GM19023 (cell line): ENCODE measurements around the gene S100A11.

ENCODE experiments used
- ATAC-seq: cut with Tn5 transposase; IDR thresholded peaks from one replicate; pipeline ENCODE4 v1.9.1; 2021; ENCODE audit warnings: mild to moderate bottlenecking, moderate library complexity; ENCODE audit not compliant: unreplicated experiment

S100A11 gene

DNA sequence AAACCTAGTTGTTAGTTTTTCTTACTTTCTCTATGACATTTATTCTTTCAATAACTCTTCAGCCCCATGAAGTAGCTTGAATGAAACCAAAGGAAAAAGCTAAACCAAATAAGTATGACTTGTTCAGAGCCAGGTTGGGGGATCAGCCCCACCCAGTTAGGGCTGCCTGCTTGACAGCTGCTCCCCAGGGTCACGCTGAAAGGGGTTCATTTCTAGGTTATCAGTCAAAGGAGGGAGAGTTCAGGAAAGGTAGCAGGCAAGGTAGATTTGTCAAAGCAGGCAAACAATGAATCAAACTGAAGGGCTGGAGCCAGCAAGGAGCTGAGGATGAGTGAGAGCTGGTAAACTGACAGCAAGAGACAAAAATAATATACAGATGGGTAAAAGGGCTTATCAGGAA, 3.1 kb upstream of the S100A11 start:
- no peak for ATAC-seq

DNA sequence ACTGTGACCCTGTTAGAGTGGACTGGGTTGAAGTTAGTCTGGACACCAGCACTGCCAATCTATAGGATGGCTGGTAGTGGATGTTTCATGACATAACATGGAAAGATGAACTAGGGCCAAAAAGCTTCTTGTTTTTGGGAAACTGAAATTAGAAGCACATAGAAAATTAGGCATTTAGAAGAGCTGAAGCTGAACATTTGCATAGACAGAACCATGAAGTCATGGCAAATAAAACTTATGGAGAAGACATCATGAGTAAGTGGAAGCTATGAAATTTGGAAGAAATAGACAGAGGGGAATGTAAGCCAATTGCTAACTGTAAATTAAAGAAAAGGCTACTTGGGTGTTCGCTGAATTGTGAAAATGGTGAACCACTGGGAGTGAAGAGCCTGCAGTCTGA, 2.7 kb upstream of the S100A11 start:
- ATAC-seq = no peak

DNA sequence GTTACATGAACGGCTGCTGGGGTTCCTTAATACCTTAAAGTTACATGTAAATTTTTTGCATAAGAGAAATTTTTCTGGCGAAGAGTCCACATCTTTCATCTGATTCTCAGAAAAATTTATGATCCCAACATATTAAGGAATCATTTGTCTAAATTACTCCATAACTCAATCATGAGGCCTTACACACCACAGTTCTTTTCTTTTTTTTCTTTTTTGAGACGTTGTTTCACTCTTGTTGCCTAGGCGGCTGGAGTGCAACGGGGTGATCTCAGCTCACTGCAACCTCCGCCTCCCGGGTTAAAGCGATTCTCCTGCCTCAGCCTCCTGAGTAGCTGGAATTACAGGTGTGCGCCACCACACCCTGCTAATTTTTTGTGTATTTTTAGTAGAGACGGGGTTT, 2.1 kb upstream of the S100A11 start:
- no peak for ATAC-seq

DNA sequence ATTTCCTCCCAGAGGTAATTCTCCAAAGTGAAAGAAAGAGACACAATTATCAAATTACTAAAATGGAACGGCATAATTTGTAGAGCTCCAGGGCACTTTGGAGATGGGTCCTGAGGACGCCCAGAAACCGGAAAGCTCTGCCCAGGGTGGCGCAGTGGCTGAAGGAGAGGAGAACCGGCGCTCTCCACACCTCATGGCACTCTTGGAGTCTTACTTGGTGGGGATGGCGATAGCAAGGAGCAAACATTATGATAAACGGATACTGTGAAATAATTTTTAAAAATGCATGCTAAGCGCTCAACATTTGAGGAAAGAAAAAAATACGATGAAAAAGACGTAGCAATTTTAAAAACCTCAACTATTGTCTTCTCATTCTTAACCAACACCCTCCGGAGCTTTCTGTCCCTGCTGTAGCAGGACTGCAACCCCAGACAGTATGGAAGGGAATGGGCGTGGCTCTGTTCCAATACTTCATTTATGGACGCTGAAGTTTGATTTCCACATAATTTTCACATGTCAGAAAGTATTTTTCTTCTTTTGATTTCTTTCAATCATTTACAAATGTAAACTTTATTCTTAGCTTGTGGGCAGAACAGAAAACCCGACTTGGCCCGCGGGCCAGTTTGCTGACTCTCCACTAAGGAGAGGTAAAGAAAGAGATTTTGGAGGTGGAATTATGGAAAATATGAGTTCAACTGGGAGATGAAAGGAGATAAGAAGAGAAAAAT, 1.1 kb downstream of the S100A11 start:
- ATAC-seq = no peak

DNA sequence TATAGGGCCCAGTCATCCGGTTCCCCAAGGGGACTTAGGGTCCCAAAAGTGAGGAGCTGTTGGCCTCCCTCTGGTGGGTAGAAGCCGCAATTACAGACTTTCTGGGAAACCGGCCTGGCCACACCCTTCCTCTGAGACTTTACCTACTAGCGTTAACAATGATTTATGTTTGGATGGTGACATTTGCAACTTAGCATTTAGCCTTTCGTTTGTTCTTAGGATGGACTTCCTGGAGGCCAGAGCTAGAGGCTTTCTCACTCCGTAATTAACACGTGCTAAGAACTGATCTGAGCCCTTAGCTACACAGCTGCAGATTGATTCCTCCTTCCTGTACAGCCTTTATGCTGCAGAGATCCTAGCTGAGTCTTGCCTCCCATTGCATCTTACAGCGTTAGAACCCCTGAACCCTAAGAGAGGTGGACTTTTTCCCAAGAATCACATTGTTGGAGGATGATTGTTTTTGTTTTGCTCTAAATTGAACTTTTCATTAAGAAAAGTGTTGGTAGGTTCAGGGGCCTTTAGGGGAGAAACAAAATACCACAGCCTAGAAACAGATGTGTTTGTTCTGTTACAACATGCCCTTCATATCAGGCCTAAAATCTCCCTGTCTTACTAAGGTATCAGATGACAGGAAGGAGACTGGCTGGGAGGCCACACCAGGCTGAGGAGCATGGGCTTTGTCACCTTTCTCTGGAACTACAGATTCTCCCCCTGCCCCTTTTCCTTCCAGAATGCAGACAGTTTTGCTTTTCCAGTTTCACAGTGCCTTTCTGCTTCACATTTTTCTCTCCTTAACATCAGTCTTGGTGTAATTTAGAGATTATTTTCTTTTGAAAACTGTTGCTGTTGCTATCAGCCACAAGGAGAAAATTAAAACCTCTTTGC, 1.9 kb downstream of the S100A11 start:
- ATAC-seq = no peak

DNA sequence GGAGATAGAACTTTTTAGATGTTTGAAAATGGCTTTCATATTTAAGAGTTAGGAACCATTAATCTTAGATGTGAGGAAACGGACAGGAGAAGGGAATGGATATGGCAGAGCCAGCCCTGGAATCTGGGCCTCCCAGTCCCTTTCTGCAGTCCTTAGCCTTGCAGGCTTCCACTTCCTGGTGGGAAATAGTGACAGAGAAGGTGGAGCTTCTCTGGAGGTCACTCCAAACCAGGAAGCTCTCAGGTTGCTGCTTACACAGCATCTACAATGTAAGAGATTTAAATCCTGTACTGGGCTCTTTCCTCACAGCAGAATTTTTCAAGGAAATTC, 2.5 kb downstream of the S100A11 start:
- ATAC-seq = no peak

DNA sequence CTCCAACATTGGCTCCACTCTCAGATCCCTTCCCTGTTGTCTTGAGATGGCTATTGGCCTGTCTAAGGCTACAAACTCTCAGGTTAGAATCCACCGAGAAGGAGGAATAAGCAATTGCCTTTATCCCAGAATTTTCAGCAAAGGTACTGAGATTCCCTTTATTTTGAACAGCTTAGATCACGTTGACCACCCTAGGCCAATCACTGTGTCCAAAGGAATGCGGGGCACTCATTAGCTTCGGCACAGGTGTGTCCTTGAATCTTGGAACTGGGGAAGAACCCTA, 6.9 kb downstream of the S100A11 start:
- ATAC-seq = no peak

- ATAC-seq = no peak
Observed at GRCh38 chr1:152029144-152029928, 7.5 kb downstream of the S100A11 start.

GRCh38 chr1:152026895-152027294, 9.9 kb downstream of the S100A11 start:
- no peak for ATAC-seq

- ATAC-seq = no peak
Observed at GRCh38 chr1:152024223-152024622, 12.6 kb downstream of the S100A11 start.

DNA sequence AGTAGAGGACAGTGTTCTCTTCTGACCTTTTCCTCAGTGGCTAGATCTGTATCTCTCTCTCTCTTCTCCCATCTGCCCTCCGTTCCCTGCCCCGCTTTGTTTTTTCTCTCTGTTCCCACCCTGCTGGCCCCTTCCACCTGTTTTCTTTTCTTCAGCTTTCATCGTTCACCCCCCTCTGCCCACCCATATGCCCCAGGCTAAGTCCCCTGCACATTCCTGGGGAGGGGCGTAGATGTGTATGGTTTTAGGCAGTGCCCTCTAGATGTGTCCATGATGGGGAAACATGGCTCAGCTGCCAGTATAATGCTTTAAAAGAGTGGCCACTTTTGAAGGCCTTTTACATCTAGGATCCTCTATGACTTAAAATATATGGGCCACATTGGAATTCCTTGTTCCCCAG, 13.6 kb downstream of the S100A11 start:
- no peak for ATAC-seq

GRCh38 chr1:152022474-152022873, 14.3 kb downstream of the S100A11 start:
- ATAC-seq = no peak

DNA sequence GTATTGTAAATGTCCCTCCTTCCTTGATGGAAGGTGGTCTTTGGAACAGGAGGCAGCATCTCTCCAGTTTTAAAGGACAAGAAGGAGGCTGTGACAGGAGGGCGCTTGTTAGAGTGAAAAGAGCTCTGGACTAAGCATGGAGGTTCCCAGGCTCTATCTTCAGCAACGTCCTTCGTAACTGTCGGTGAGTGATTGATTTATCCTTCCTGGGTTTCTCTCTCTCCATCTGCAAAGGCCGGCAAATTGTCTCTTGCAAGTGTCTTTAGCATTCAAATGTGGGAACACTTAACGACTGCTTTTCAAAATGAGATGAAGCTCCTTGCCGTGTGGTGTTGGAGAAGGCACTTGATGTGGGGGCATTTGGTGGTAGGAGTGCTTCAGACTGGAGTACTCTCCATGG, 15.2 kb downstream of the S100A11 start:
- ATAC-seq = no peak

- ATAC-seq = no peak
Observed at GRCh38 chr1:152020849-152021248, 16.0 kb downstream of the S100A11 start.

- ATAC-seq = no peak
Observed at GRCh38 chr1:152018537-152018936, 18.3 kb downstream of the S100A11 start.

DNA sequence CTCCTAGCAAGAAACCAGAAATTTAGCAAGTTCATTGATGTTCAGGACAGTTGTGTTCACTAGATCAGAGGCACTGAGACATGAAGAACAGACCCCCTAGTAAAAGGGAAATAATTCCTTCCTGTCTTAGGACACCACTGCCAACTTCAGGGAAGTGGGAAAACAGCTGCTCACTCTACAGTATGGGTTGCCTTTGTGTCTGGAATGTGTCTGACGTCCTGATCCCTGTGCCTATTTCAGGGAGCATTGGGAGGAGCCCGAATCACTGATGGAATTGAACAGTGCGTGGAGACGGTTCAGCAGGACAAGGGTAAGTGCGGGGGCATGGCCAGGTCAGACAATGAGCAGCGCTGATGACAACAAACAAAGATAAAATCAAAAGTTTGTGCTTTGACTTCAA, 21.0 kb downstream of the S100A11 start:
- no peak for ATAC-seq

- no peak for ATAC-seq
Observed at GRCh38 chr1:152014943-152015342, 21.9 kb downstream of the S100A11 start.

DNA sequence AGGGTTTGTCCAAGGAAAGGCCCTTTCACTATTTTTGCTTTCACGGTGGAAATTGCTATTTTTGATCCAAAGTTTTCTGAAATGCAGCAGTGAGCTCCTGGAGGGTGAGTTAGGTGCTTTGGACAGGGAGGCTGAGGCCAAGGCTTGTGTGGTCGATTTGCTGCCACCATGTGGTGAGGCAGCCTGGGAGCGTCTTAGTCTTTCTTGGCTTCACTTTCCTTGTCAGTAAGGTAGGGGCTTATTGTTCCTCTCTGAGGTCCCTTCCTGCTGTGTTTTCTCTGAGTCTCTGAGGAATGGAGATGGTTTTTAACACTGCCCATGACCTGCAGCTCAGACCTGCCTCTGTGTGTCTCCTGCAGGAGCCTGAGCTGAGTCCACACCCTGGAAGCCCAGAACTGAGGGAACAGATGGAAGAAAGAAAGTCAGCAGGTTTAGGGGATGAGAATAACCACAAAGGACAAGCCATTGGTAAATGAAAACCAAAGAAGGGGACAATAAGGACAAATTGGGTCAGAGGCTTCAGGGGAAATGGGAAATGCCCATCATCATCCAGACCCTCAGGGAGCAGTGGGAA, 23.1 kb downstream of the S100A11 start:
- no peak for ATAC-seq

- ATAC-seq = no peak
Observed at GRCh38 chr1:152009691-152010090, 27.1 kb downstream of the S100A11 start.

GRCh38 chr1:152007047-152007446, 29.8 kb downstream of the S100A11 start:
- ATAC-seq = no peak

- no peak for ATAC-seq
Observed at GRCh38 chr1:152005360-152005912, 31.4 kb downstream of the S100A11 start.
